Loucy (cell line): ENCODE measurements around the gene BLID.

Source experiments
- H2AFZ ChIP-seq: fragments of 200-600 bp; sonication (generic); 2 replicates; pipeline ENCODE4 v1.6.0; 2016; ENCODE audit warnings: antibody characterized with exemption, mild to moderate bottlenecking, low read length, moderate library complexity
- H3F3A ChIP-seq: fragments of 200-600 bp; 2 replicates; pipeline ENCODE4 v1.6.0; 2016; ENCODE audit warnings: antibody characterized with exemption, low read depth, mild to moderate bottlenecking
- H3K27me3 ChIP-seq: fragments of 200-600 bp; sonication (generic); 2 replicates; pipeline ENCODE4 v1.6.1; 2014; ENCODE audit warnings: low read length, mild to moderate bottlenecking; ENCODE audit not compliant: insufficient read depth, poor library complexity, severe bottlenecking
- H3K36me3 ChIP-seq: fragments of 200-600 bp; sonication (generic); 2 replicates; pipeline ENCODE4 v1.6.1; 2016; ENCODE audit warnings: low read length; ENCODE audit not compliant: insufficient read depth
- H3K4me1 ChIP-seq: fragments of 200-600 bp; sonication (generic); 2 replicates; pipeline ENCODE4 v1.5.1; 2014; ENCODE audit warnings: low read length, mild to moderate bottlenecking; ENCODE audit not compliant: insufficient read depth, poor library complexity, severe bottlenecking
- H3K4me2 ChIP-seq: fragments of 200-600 bp; sonication (generic); 2 replicates; pipeline ENCODE4 v1.6.0; 2014; ENCODE audit warnings: antibody characterized with exemption, low read length, low read depth, mild to moderate bottlenecking; ENCODE audit not compliant: poor library complexity, severe bottlenecking
- H3K4me3 ChIP-seq: fragments of 200-600 bp; sonication (generic); 2 replicates; pipeline ENCODE4 v1.5.1; 2014; ENCODE audit warnings: low read length, mild to moderate bottlenecking, mixed read lengths; ENCODE audit not compliant: poor library complexity, severe bottlenecking
- H3K79me2 ChIP-seq: fragments of 200-600 bp; sonication (generic); 2 replicates; pipeline ENCODE4 v1.6.1; 2014; ENCODE audit warnings: low read length; ENCODE audit not compliant: insufficient read depth
- H3K9ac ChIP-seq: fragments of 200-600 bp; sonication (generic); 2 replicates; pipeline ENCODE4 v1.6.0; 2014; ENCODE audit warnings: mild to moderate bottlenecking, low read depth, low read length, moderate library complexity; ENCODE audit not compliant: poor library complexity, severe bottlenecking
- H3K9me2 ChIP-seq: fragments of 200-600 bp; sonication (generic); replicated peaks from 2 replicates; pipeline ENCODE4 v1.6.1; 2016; ENCODE audit warnings: low read depth, low read length, mixed read lengths
- H3K9me3 ChIP-seq: fragments of 200-600 bp; sonication (generic); 2 replicates; pipeline ENCODE4 v1.6.1; 2014; ENCODE audit warnings: mild to moderate bottlenecking, antibody characterized with exemption, low read length, low read depth; ENCODE audit not compliant: insufficient read depth
- H4K20me1 ChIP-seq: fragments of 200-600 bp; sonication (generic); 2 replicates; pipeline ENCODE4 v1.6.0; 2014; ENCODE audit warnings: antibody characterized with exemption, low read length, mild to moderate bottlenecking; ENCODE audit not compliant: insufficient read depth, poor library complexity, severe bottlenecking
- EZH2phosphoT487 ChIP-seq: fragments of 200-600 bp; IDR thresholded peaks from 2 replicates; pipeline ENCODE4 v1.6.1; 2018; ENCODE audit warnings: antibody characterized with exemption, mild to moderate bottlenecking, moderate library complexity, borderline replicate concordance
- TF ChIP-seq, protein P1 (sequence below): fragments of 200-600 bp; sonication (generic); conservative IDR thresholded peaks from 2 replicates; pipeline ENCODE4 v1.5.1; 2014; ENCODE audit warnings: mild to moderate bottlenecking, antibody characterized with exemption, low read length

BLID gene

DNA sequence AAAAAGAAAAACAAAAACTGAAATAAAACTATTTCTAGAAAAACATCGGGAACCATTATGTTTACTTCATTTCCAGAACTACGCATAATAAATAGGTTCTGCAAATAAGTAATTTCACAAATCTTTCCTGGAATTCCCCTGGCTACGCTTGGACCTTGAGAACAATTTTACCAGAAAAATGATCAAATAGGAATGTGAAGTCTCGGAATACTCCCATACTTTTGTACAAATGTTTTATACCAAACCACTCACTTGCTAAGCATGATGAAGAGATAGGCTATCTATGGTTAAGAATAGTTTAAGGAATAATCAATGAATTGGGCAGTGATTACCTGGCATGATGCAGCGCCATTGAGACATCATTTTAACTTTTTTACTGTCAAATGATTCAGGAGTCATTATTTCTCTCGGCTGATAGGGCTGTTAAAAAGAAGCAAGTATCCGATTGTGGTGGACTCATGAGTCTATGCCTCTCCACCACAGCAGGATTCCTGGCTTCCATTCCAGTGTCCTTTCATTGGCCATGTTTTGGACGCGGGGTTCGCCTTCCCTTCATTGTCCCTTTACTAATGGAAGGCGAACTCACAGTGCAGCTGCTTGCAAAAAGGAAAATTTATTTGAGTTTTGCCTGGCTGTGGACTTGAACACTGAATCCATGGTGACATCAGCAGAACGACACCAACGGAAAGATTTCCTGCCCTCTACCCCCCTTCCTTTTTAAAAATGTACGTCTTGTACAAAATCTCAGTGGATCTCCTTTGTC, 39.9 kb upstream of the BLID start:
- no peaks in the 10 kb centered on the region for H4K20me1 ChIP-seq

DNA sequence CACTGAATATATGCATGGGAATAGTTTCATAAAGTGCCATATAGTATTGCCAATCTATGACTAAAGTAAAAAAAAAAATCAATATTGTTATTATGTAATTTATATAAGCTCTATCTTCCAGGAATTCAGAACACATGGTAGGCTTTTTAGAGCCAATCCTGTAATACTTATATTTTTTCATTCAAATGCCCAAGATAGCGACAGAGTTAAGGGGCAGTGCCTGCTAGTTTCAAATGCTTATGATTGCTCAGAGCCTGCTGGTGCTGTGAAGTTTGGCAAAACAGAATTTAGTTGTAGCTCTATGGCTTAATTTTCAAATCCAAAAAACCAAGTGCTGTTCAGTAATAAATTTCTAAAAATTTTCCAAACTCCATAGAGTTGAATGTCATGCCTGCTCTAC, 39.0 kb upstream of the BLID start:
- Histone ChIP-seq H3K36me3 (no peaks in the 10 kb centered on the region), H3K27me3 (no peaks in the 10 kb centered on the region), H3K4me3 (no peak overlapping the region), H4K20me1 (no peaks in the 10 kb centered on the region), H3K4me1 (peaks cover 15% of the 10 kb centered on the region), H2AFZ (no peak overlapping the region), H3K9ac (no peak overlapping the region), H3K79me2 (no peaks in the 10 kb centered on the region), H3K9me3 (no peaks in the 10 kb centered on the region), H3F3A (no peaks in the 10 kb centered on the region), H3K4me2 (no peak overlapping the region), H3K9me2 (no peaks in the 10 kb centered on the region)
- no peak for TF ChIP-seq EZH2phosphoT487
- TF ChIP-seq, protein P1, sequence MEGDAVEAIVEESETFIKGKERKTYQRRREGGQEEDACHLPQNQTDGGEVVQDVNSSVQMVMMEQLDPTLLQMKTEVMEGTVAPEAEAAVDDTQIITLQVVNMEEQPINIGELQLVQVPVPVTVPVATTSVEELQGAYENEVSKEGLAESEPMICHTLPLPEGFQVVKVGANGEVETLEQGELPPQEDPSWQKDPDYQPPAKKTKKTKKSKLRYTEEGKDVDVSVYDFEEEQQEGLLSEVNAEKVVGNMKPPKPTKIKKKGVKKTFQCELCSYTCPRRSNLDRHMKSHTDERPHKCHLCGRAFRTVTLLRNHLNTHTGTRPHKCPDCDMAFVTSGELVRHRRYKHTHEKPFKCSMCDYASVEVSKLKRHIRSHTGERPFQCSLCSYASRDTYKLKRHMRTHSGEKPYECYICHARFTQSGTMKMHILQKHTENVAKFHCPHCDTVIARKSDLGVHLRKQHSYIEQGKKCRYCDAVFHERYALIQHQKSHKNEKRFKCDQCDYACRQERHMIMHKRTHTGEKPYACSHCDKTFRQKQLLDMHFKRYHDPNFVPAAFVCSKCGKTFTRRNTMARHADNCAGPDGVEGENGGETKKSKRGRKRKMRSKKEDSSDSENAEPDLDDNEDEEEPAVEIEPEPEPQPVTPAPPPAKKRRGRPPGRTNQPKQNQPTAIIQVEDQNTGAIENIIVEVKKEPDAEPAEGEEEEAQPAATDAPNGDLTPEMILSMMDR, result no peak

More for the DNA sequence above, 39.9 kb upstream of the BLID start:
- Histone ChIP-seq H3K4me1 (peaks cover 15% of the 10 kb centered on the region), H3K36me3 (no peaks in the 10 kb centered on the region), H3K27me3 (no peaks in the 10 kb centered on the region), H3K9ac (no peak overlapping the region), H3F3A (no peaks in the 10 kb centered on the region), H3K79me2 (no peaks in the 10 kb centered on the region), H3K9me3 (no peaks in the 10 kb centered on the region), H3K4me2 (peak overlapping the region; percentile 69), H3K4me3 (no peak overlapping the region), H3K9me2 (no peaks in the 10 kb centered on the region), H2AFZ (peak overlapping the region; percentile 33; the same call in 1 of the 2 replicates)
- TF ChIP-seq, protein P1, result no peak
- TF ChIP-seq EZH2phosphoT487, result no peak

DNA sequence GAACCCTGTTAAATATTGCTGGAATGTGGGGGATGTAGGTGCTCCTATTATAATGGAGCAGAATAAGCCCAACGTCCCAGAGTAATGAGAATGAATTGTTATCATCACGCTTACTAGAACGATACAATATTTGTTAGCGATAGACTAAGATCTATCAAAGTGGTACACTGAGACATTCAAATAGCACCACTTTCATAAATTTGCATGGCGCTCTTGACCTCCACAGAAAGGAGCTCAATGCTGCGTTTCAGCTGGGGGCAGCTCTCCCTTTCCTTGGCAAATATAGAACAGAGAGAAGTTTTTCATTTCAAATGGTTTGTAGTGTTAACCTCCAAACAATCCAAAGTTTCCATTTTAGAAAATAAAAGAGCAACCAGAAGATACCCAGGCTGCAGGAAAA, 38.2 kb upstream of the BLID start:
- Histone ChIP-seq H3K27me3 (no peaks in the 10 kb centered on the region), H3K9me2 (no peaks in the 10 kb centered on the region), H4K20me1 (no peaks in the 10 kb centered on the region), H3K36me3 (no peaks in the 10 kb centered on the region), H3K4me1 (peaks cover 15% of the 10 kb centered on the region), H3K79me2 (no peaks in the 10 kb centered on the region), H3K4me3 (no peak overlapping the region), H2AFZ (no peak overlapping the region; the same call in 1 of the 2 replicates), H3K9me3 (no peaks in the 10 kb centered on the region), H3K9ac (no peak overlapping the region), H3K4me2 (no peak overlapping the region), H3F3A (no peaks in the 10 kb centered on the region)
- TF ChIP-seq EZH2phosphoT487, result no peak
- TF ChIP-seq, protein P1, result no peak
